ENCODE data around the gene TEPSIN.

DNA sequence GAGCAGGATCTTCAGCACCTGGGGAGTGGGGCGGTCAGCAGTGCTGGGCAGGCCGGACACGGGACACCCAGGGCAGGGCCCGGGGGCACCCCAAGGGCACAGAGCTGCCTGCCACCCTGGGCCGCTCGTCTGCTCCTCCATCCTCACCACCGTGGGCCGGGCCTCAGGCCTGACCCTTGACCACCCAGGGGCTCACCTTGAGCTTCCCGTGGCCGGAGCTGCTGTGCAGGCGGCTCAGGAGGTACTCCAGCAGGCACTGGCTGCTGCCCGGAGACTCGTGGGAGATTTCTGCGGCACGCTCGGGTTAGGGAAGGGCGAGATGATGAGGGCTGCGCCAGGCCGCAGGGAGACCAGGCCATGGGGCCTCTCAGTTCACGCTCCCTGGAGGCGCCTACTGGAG lies 2.1 kb downstream of the TEPSIN start:
- TF ChIP-seq CTCF (IDR thresholded peaks at IDR 0.05; ENCODE audit: insufficient read depth, low read length, poor library complexity, severe bottlenecking) (no peak), EZH2phosphoT487 (conservative IDR thresholded peaks at IDR 0.05; ENCODE audit: low read length) (no peak)
